ENCODE data around the gene ZNF354B. TPM values are rescaled to one million over a fixed set of nuclear protein-coding genes. Genes with fewer than 3 reads are reported as not detected.
A peak's percentile ranks its signal among the peaks of the same experiment; 100 is the strongest.
"Not testable (repeated sequence)": the region's sequence is repeated elsewhere in the genome, so short reads cannot be mapped to it uniquely, and the experiment has no call there.

Gene ZNF354B
- total RNA-seq, 4 donors from 2014 or later = 9.8 to 18.8 (median 15.4) TPM

DNA sequence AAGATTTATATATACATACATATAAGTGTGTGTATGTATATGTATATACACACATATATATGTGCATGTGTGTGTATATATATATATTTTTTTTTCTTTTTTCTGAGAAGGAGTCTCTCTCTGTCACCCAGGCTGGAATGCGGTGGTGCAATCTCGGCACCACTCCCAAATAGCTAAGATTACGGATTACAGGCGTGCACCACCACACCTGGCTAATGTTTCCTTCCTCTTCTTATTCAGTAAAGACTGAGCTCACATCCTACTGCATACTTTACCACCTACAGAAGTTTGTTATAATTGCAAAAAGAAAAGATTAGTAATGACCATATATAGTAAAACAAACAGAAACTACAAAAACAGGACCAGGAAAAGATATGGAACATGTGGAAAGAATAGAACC, 23.1 kb upstream of the ZNF354B start:
- no peaks in the 10 kb centered on the region for H3K36me3 ChIP-seq
- DNase-seq (ENCODE audit: extremely low spot score) = no peak
- intact Hi-C loops (cut with DNase I) = loop anchor here (10.0 kb wide), 1 partner anchor 552 kb away; no protein-coding TSS in a partner anchor
- H3K27me3 ChIP-seq = no peaks in the 10 kb centered on the region
- 94% methylated on average over 4 of the region's 4 CpGs for WGBS
- no peaks in the 10 kb centered on the region for H3K9me3 ChIP-seq
- no peak for TF ChIP-seq POLR2AphosphoS5 (IDR thresholded peaks at IDR 0.05)
- H3K4me1 ChIP-seq = no peaks in the 10 kb centered on the region
- H3K4me3 ChIP-seq = no peak overlapping the region
- H3K27ac ChIP-seq (replicated peaks in 1 of 4) = no peak overlapping the region

DNA sequence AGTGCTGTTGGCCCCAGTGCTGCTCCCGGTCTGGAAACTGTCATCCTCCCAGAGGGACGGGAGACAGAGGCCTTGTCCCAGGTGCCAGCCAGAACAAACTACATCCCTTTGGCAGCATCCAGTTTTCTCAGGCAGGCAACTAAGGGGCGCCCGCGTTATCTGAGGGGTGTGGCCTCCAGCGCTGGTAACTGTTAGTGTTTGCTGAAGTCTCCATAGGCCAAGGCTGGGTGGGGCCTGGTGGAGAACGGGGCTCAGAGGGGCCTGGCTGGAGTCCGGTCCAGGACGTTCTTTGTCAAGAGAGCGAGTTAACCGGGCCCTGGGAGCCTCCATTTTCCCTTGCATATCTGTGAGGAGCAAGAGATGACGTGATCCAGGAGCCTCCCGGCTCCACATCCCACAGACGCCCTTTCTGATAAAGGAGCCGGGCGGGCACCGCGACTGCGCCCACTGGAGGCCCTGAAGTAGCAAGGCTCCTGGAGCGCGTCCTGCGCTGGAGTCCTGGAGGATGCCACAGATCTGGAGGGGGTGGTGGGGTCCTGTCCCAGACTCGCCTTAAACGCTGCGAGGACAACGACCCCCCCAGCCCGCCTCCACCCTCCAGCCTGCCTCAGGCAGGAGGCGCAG, 20.9 kb upstream of the ZNF354B start:
- H3K27ac ChIP-seq (replicated peaks in 1 of 4); DNase-seq (ENCODE audit: extremely low spot score); H3K4me1 ChIP-seq; H3K36me3 ChIP-seq; H3K27me3 ChIP-seq; H3K9me3 ChIP-seq; H3K4me3 ChIP-seq: not testable (repeated sequence)
- WGBS = 88% methylated on average over 5 of the region's 28 CpGs
- intact Hi-C loops (cut with DNase I) = loop anchor here (10.0 kb wide), 1 partner anchor 554 kb away; no protein-coding TSS in a partner anchor

- intact Hi-C loops (cut with DNase I) = loop anchor here (10.0 kb wide), 1 partner anchor 555 kb away; no protein-coding TSS in a partner anchor
- WGBS = 0% methylated on average over 2 of the region's 6 CpGs
- H3K4me3 ChIP-seq = no peak overlapping the region
- no peaks in the 10 kb centered on the region for H3K27me3 ChIP-seq
- H3K4me1 ChIP-seq = no peaks in the 10 kb centered on the region
- peak; percentile 54 to 64 (median 56) for TF ChIP-seq CTCF (IDR thresholded peaks at IDR 0.05)
- no peak for TF ChIP-seq EP300 (IDR thresholded peaks at IDR 0.05)
- H3K9me3 ChIP-seq = no peaks in the 10 kb centered on the region
- DNase-seq (ENCODE audit: extremely low spot score) = no peak
- H3K27ac ChIP-seq (replicated peaks in 1 of 4) = no peak overlapping the region
- H3K36me3 ChIP-seq = no peaks in the 10 kb centered on the region
Observed at GRCh38 chr5:178839319-178839704, 20.4 kb upstream of the ZNF354B start.

DNA sequence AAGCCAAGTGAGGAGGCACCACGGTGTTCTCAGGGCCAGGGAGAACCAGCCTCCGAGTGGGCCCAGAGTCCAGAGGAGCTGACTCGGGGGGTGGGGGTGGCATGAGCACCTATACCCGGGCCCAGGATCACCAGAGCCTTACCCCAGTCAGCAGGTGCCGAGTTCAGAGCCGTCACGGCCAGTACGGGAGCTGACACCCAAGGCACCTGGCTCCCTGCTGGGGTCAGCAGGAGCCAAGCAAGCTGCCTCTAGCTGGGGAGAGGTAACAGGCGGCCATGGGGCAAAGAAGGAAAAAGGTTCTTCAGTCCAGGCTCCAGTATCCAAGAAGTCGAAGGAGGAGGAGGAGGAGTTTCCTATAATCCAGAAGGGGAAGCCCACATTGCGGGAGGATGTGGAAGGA, 19.4 kb upstream of the ZNF354B start:
- DNase-seq (ENCODE audit: extremely low spot score); H3K4me1 ChIP-seq; H3K27ac ChIP-seq (replicated peaks in 1 of 4); H3K36me3 ChIP-seq; H3K4me3 ChIP-seq; H3K9me3 ChIP-seq; intact Hi-C loops (cut with DNase I); H3K27me3 ChIP-seq: not testable (repeated sequence)
- 78% methylated on average over 11 of the region's 11 CpGs for WGBS

- intact Hi-C loops (cut with DNase I) = no loop called here
- no peak for DNase-seq (ENCODE audit: extremely low spot score)
- 69% methylated on average over 5 of the region's 5 CpGs for WGBS
- no peaks in the 10 kb centered on the region for H3K9me3 ChIP-seq
- no peak for TF ChIP-seq EP300 (IDR thresholded peaks at IDR 0.05)
- no peak overlapping the region for H3K4me3 ChIP-seq
- H3K27ac ChIP-seq (replicated peaks in 1 of 4) = no peak overlapping the region
- H3K36me3 ChIP-seq = no peaks in the 10 kb centered on the region
- no peaks in the 10 kb centered on the region for H3K27me3 ChIP-seq
- peaks cover 0 to 9% (median 7%) of the 10 kb centered on the region in 4 donors for H3K4me1 ChIP-seq
Observed at GRCh38 chr5:178849316-178849715, 10.4 kb upstream of the ZNF354B start.

DNA sequence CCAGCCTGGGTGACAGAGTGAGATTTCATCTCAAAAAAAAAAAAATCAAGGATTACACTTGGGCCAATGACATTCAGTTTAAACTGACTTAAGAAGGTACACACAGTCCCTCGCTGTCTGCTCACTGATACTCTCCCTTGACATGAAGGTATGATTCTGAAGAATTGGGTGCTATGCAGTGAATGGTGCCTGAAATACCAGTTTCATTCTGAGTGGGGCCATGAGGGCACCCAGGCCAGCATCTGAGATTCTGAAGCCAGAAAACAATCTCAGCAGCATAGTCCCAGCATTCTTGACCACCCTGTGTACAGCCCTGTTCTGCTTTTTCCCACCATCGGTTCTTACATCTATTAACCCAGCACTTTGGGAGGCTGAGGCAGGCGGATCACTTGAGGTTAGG, 7.8 kb upstream of the ZNF354B start:
- Histone ChIP-seq H3K27ac (replicated peaks in 1 of 4) (no peak overlapping the region), H3K9me3 (no peaks in the 10 kb centered on the region), H3K4me1 (no peaks in the 10 kb centered on the region), H3K4me3 (no peak overlapping the region), H3K27me3 (no peaks in the 10 kb centered on the region), H3K36me3 (no peaks in the 10 kb centered on the region)
- 92% methylated on average over 3 of the region's 3 CpGs for WGBS
- intact Hi-C loops (cut with DNase I) = no loop called here
- no peak for DNase-seq (ENCODE audit: extremely low spot score)
- TF ChIP-seq CTCF (IDR thresholded peaks at IDR 0.05) = no peak
- TF ChIP-seq POLR2A (IDR thresholded peaks at IDR 0.05; ENCODE audit: low read depth) = no peak
- no peak for TF ChIP-seq EP300 (IDR thresholded peaks at IDR 0.05)
- TF ChIP-seq POLR2AphosphoS5 (IDR thresholded peaks at IDR 0.05) = no peak

- H3K27ac ChIP-seq (replicated peaks in 1 of 4) = no peak overlapping the region
- no peaks in the 10 kb centered on the region for H3K36me3 ChIP-seq
- TF ChIP-seq POLR2AphosphoS5 (IDR thresholded peaks at IDR 0.05) (no peak), POLR2A (IDR thresholded peaks at IDR 0.05; ENCODE audit: low read depth) (no peak), CTCF (IDR thresholded peaks at IDR 0.05) (no peak), EP300 (IDR thresholded peaks at IDR 0.05) (no peak)
- intact Hi-C loops (cut with DNase I) = no loop called here
- H3K9me3 ChIP-seq = no peaks in the 10 kb centered on the region
- H3K4me1 ChIP-seq = peaks cover 0 to under 1% (median 0%) of the 10 kb centered on the region in 4 donors
- WGBS = 55% methylated on average over 5 of the region's 5 CpGs
- H3K27me3 ChIP-seq = no peaks in the 10 kb centered on the region
- no peak overlapping the region for H3K4me3 ChIP-seq
- DNase-seq (ENCODE audit: extremely low spot score) = no peak
Observed at GRCh38 chr5:178854284-178854683, 5.5 kb upstream of the ZNF354B start.

DNA sequence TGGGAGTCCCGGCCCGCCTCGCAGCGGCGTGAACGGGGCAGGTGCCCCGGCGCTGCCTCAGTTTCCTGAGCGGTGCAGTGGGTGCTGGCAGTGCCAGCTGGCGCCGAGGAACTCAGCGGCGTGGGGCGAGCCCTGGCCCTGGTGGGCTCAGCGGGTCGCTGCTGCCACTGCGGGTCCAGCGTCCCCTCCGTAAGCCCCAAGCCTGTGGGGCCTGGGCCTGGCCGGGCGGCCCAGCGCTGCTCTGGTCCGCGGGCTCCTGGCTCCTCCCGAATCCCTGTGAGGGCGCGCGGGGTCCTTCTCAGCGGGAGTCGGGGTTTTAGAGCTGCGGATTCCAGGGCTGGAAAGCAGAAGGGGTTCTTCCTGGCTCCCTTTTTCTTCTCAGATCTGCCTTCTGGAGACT, 862 bp downstream of the ZNF354B start:
- intact Hi-C loops (cut with DNase I) = loop anchor here (5.0 kb wide), 1 partner anchor 82 kb away; the partner anchor contains the start of gene ZNF454

More for the DNA sequence above, 862 bp downstream of the ZNF354B start:
- Histone ChIP-seq H3K4me1 (peaks cover 7 to 31% (median 24%) of the 10 kb centered on the region in 4 donors), H3K27ac (replicated peaks in 1 of 4) (peak overlapping the region; percentile 85 to 92 (median 88)), H3K36me3 (peaks cover 0 to 25% (median 17%) of the 10 kb centered on the region in 4 donors), H3K4me3 (peak overlapping the region; percentile 69 to 96 (median 93))
- H3K9me3 ChIP-seq; H3K27me3 ChIP-seq; DNase-seq (ENCODE audit: extremely low spot score): not testable (repeated sequence)
- no CpG with 5 or more reads among the region's 31 CpGs for WGBS

Data from esophagus muscularis mucosa (tissue), 4 donors.